GM21381 (cell line): ENCODE results near the gene PID1.

Experiments used
- ATAC-seq: cut with Tn5 transposase; IDR thresholded peaks from one replicate; pipeline ENCODE4 v1.9.1; 2021; ENCODE audit warnings: mild to moderate bottlenecking, moderate library complexity; ENCODE audit not compliant: unreplicated experiment

The PID1 gene

GRCh38 chr2:229126066-229126465 is 145.0 kb downstream of the PID1 start:
- no peak for ATAC-seq

GRCh38 chr2:229124136-229124535 is 147.0 kb downstream of the PID1 start:
- ATAC-seq: no peak

GRCh38 chr2:229118927-229119326 is 152.2 kb downstream of the PID1 start:
- ATAC-seq: no peak

- no peak for ATAC-seq
Measured at GRCh38 chr2:229118336-229118735, 152.8 kb downstream of the PID1 start.

- no peak for ATAC-seq
Measured at GRCh38 chr2:229111744-229112143, 159.3 kb downstream of the PID1 start.

- ATAC-seq: no peak
Measured at GRCh38 chr2:229109195-229109594, 161.9 kb downstream of the PID1 start.

- no peak for ATAC-seq
Measured at GRCh38 chr2:229107601-229108000, 163.5 kb downstream of the PID1 start.

GRCh38 chr2:229104974-229105387 is 166.1 kb downstream of the PID1 start:
- no peak for ATAC-seq

GRCh38 chr2:229104025-229104424 is 167.1 kb downstream of the PID1 start:
- no peak for ATAC-seq

GRCh38 chr2:229101314-229101713 is 169.8 kb downstream of the PID1 start:
- no peak for ATAC-seq

- no peak for ATAC-seq
Measured at GRCh38 chr2:229099231-229099630, 171.9 kb downstream of the PID1 start.

- no peak for ATAC-seq
Measured at GRCh38 chr2:229098801-229099200, 172.3 kb downstream of the PID1 start.

- ATAC-seq: no peak
Measured at GRCh38 chr2:229096409-229097066, 174.5 kb downstream of the PID1 start.

- ATAC-seq: no peak
Measured at GRCh38 chr2:229095472-229095871, 175.6 kb downstream of the PID1 start.

GRCh38 chr2:229090225-229090624 is 180.9 kb downstream of the PID1 start:
- no peak for ATAC-seq

GRCh38 chr2:229089776-229090175 is 181.3 kb downstream of the PID1 start:
- no peak for ATAC-seq

- no peak for ATAC-seq
Measured at GRCh38 chr2:229088966-229089700, 182.0 kb downstream of the PID1 start.

- ATAC-seq: no peak
Measured at GRCh38 chr2:229088517-229088913, 182.6 kb downstream of the PID1 start.

GRCh38 chr2:229087843-229088516 is 183.1 kb downstream of the PID1 start:
- ATAC-seq: no peak

GRCh38 chr2:229087267-229087666 is 183.8 kb downstream of the PID1 start:
- no peak for ATAC-seq

GRCh38 chr2:229085439-229085838 is 185.6 kb downstream of the PID1 start:
- no peak for ATAC-seq

GRCh38 chr2:229084447-229084846 is 186.6 kb downstream of the PID1 start:
- no peak for ATAC-seq
